ENCODE measurements around the gene SLCO4A1. TPM values are rescaled to one million over a fixed set of nuclear protein-coding genes. Genes with fewer than 3 reads are reported as not detected.

SLCO4A1 gene
- total and polyA plus RNA-seq, 2 donors (not counting 3 experiments of a cell fraction or from before 2014, with no cell fraction given): 1.4 to 4.1 TPM

GRCh38 chr20:62631336-62632308 is 10.7 kb upstream of the SLCO4A1 start:
- Histone ChIP-seq H3K27ac (ENCODE audit: insufficient read depth, low read depth, low read length) (no peak overlapping the region), H3K9me1 (replicated peaks; ENCODE audit: control insufficient read depth, extremely low read depth, insufficient read depth, low read length) (no peaks in the 10 kb centered on the region), H4K20me1 (replicated peaks; ENCODE audit: control insufficient read depth, extremely low read depth, insufficient read depth, low read length) (no peaks in the 10 kb centered on the region), H3K4me2 (ENCODE audit: insufficient read depth, low read length) (no peak overlapping the region), H3K9me3 (replicated peaks; ENCODE audit: control insufficient read depth, insufficient read depth, low read length) (no peaks in the 10 kb centered on the region), H3K4me3 (replicated peaks in 1 of 3; ENCODE audit: insufficient read depth in 1 of 3, low read depth in 1 of 3, low read length in 3 of 3) (no peak overlapping the region), H3K79me2 (ENCODE audit: control insufficient read depth, insufficient read depth, low read length) (no peaks in the 10 kb centered on the region), H2AFZ (ENCODE audit: low read depth, low read length) (no peak overlapping the region), H3K9ac (replicated peaks; ENCODE audit: extremely low read depth, insufficient read depth, low read length) (no peak overlapping the region), H3K27me3 (ENCODE audit: control insufficient read depth in 2 of 2, insufficient read depth in 2 of 2, low read length in 2 of 2) (peaks cover under 1 to 4% of the 10 kb centered on the region in 2 experiments), H3K4me1 (ENCODE audit: control insufficient read depth, extremely low read depth, insufficient read depth, low read length) (no peaks in the 10 kb centered on the region), H3K36me3 (ENCODE audit: control insufficient read depth in 2 of 2, extremely low read depth in 1 of 2, insufficient read depth in 2 of 2, low read length in 2 of 2) (no peaks in the 10 kb centered on the region)
- dilution Hi-C loops (cut with MboI; ENCODE audit: extremely low pct_ligation_motif_present, low sequenced_read_pairs) (no loop called here), intact Hi-C loops (cut with micrococcal nuclease) (no loop called here)
- POLR2A ChIA-PET: no interaction called here
- CTCF ChIA-PET: no interaction called here
- DNase-seq (ENCODE audit: low read depth, low spot score) (no peak), FAIRE-seq (no peak)
- TF ChIP-seq MYC (IDR thresholded peaks at IDR 0.05; ENCODE audit: low read depth, low read length) (no peak), CTCF (IDR thresholded peaks at IDR 0.05; ENCODE audit: extremely low read depth in 1 of 2, insufficient read depth in 1 of 2, low read depth in 1 of 2, low read length in 2 of 2) (no peak), FOS (IDR thresholded peaks at IDR 0.05; ENCODE audit: borderline replicate concordance, insufficient read depth, low read length) (no peak), POLR2A (IDR thresholded peaks at IDR 0.05; ENCODE audit: low read depth, low read length) (no peak), GATA2 (IDR thresholded peaks at IDR 0.05; ENCODE audit: insufficient read depth, insufficient read length, low read depth, low read length) (no peak)
- no TSS peak for BruUV-seq (replicated peaks)
